Heart right ventricle (tissue), 16 donors: ENCODE results near the gene ST3GAL2. TPM values are rescaled to one million over a fixed set of nuclear protein-coding genes. Genes with fewer than 3 reads are reported as not detected.

Experiments used
- ATAC-seq, 8 donors: fragments of 200-7000 bp; cut with Tn5 transposase; one replicate each; pipeline ENCODE4 v1.9.1; 2020; ENCODE audit warnings: mild to moderate bottlenecking in 8 of 8, moderate library complexity in 8 of 8, moderate number of reproducible peaks in 1 of 8
- DNase-seq, 2 donors: peaks; one replicate each; pipeline ENCODE4 v3.0.0-alpha.2; 2020
- H3K27ac ChIP-seq, 10 donors: fragments of 200-600 bp; sonication (generic) in 2 of 10; one replicate each; pipeline versions ENCODE4 v1.5.0 to v1.8.0; 2020 to 2022; ENCODE audit warnings: mild to moderate bottlenecking in 3 of 10
- H3K27me3 ChIP-seq, 7 donors: fragments of 200-600 bp; one replicate each; pipeline ENCODE4 v1.8.0; 2021 to 2022; ENCODE audit warnings: mild to moderate bottlenecking in 2 of 7
- H3K36me3 ChIP-seq, 9 donors: fragments of 200-600 bp; sonication (generic) in 1 of 9; one replicate each; pipeline versions ENCODE4 v1.5.0 to v1.8.0; 2020 to 2022; ENCODE audit warnings: mild to moderate bottlenecking in 2 of 9
- H3K4me1 ChIP-seq, 9 donors: fragments of 200-600 bp; sonication (generic) in 1 of 9; one replicate each; pipeline versions ENCODE4 v1.5.0 to v1.8.0; 2020 to 2022; ENCODE audit warnings: mild to moderate bottlenecking in 4 of 9
- H3K4me3 ChIP-seq, 10 donors: fragments of 200-600 bp; sonication (generic) in 2 of 10; one replicate each; pipeline versions ENCODE4 v1.5.0 to v1.8.0; 2020 to 2022; ENCODE audit warnings: mild to moderate bottlenecking in 7 of 10, moderate library complexity in 2 of 10
- H3K9me3 ChIP-seq, 11 donors: fragments of 200-600 bp in 10 of 11; sonication (generic) in 2 of 11; one replicate each; pipeline versions ENCODE4 v1.5.0 to v1.8.0; 2013 to 2022; ENCODE audit warnings: mild to moderate bottlenecking in 2 of 11, control low read depth in 1 of 11, moderate library complexity in 1 of 11
- CTCF ChIP-seq, 9 donors: fragments of 200-600 bp; sonication (generic) in 2 of 9; IDR thresholded peaks; one replicate each; pipeline versions ENCODE4 v1.5.0 to v1.8.0; 2021 to 2022; ENCODE audit warnings: antibody characterized with exemption in 9 of 9, mild to moderate bottlenecking in 5 of 9, moderate library complexity in 1 of 9
- WGBS, 2 donors: extraction: QIAGEN DNeasy Blood & Tissue Kit; methylation state at CpG; one replicate each; pipeline ENCODE4 v1.1.7; 2013; ENCODE audit warnings: inconsistent platforms in 1 of 2; 5-methylcytosine and 5-hydroxymethylcytosine counted together
- intact Hi-C, 10 donors: fragments of 100-400 bp; cut with DNase I; formaldehyde crosslinking; loops; one replicate each; pipeline versions ENCODE4 v1.11.1 to v1.14.2; 2022
- polyA plus RNA-seq, 2 donors: library from polyadenylated mRNA; stranded (reverse); fragments of 200-250 nt; gene quantifications; one replicate each; pipeline ENCODE4 v1.2.3, GENCODE V29; 2013
- total RNA-seq, 10 donors: library from RNA; stranded (reverse); fragmentation: NEBNext Ultra II Directional in 3 of 10; extraction: Animal tissue kit (Norgen Biotek cat#: 25700) in 3 of 10; gene quantifications; one replicate each; pipeline versions ENCODE4 v1.2.1 to v1.2.4, GENCODE V29; 2021 to 2023
- donor health status: Arrhythmogenic right ventricular cardiomyopathy.
- donor health status: ischemic (EF 13 %, LVEDD 7.1; RV severe dilation, severe dysfunction).
- donor health status: healthy with polysubstance abuse.
- donor health status: DM: no; HTN: yes; CAD: no.
- donor health status: DM: no; HTN: no; CAD: no.
- donor health status: ischemic (EF 25% LVEDD 6.9; RV normal size, moderate dysfunction).
- donor health status: ischemic (EF 25% LVEDD 5.7; RV mildly dilated, moderate dysfunction).
- donor health status: healthy.
- donor health status: DM: yes; HTN: yes; CAD: no.
- donor health status: Ischemic cardiomyopathy.
- donor health status: ischemic (EF 35%, LVEDD 5.7; RV mildly dilated, moderate dysfunction).
- donor health status: nonischemic (EF 11% LVEDD 7.7; RV severe dilation, severe dysfunction).
- donor health status: DM: yes; HTN: yes; CAD: no.
- donor health status: PGD.
- donor health status: ischemic (EF 29% LVEDD 5.4; RV normal size, mild dysfunction).
- donor health status: nonischemic (EF 23%, LVEDD 6.1; RV moderate dilation, normal function).

ST3GAL2 gene
- total and polyA plus RNA-seq, 12 donors: 8.0 to 37.1 (median 19.0) TPM

- intact Hi-C loops: loop anchor here in 3 of 10 donors (5.0 kb wide), 2 partner anchors 40 to 50 kb away; no protein-coding TSS in a partner anchor
- TF ChIP-seq CTCF (IDR thresholded peaks at IDR 0.05): no peak
Observed at GRCh38 chr16:70432356-70432722, 6.6 kb downstream of the ST3GAL2 start.

GRCh38 chr16:70430667-70431536, 8.0 kb downstream of the ST3GAL2 start:
- H3K36me3 ChIP-seq: peaks cover 0 to 13% (median 0%) of the 10 kb centered on the region in 9 donors
- ATAC-seq (no peak), DNase-seq (peak in 1 of 2 donors; percentile 34)
- intact Hi-C loops: loop anchor here in 3 of 10 donors (5.0 kb wide), 2 partner anchors 39 to 49 kb away; no protein-coding TSS in a partner anchor
- TF ChIP-seq CTCF (IDR thresholded peaks at IDR 0.05): no peak
- H3K9me3 ChIP-seq: no peaks in the 10 kb centered on the region
- peak overlapping the region in 9 of 10 donors; percentile 60 to 97 (median 78) for H3K27ac ChIP-seq
- peaks cover 52 to 100% (median 87%) of the 10 kb centered on the region in 9 donors for H3K4me1 ChIP-seq
- WGBS, 2 donors: 57 to 65% methylated on average over 11 of the region's 11 CpGs
- H3K4me3 ChIP-seq: peak overlapping the region in 1 of 10 donors; percentile 24
- no peaks in the 10 kb centered on the region for H3K27me3 ChIP-seq

More at GRCh38 chr16:70432356-70432722, 6.6 kb downstream of the ST3GAL2 start:
- H3K36me3 ChIP-seq: peaks cover 0 to 13% (median 0%) of the 10 kb centered on the region in 9 donors
- no peak for ATAC-seq
- no peak overlapping the region for H3K4me3 ChIP-seq
- H3K9me3 ChIP-seq: no peaks in the 10 kb centered on the region
- no peak for DNase-seq
- WGBS, 2 donors: 30 to 38% methylated on average over 3 of the region's 3 CpGs
- H3K4me1 ChIP-seq: peaks cover 55 to 100% (median 96%) of the 10 kb centered on the region in 9 donors
- peak overlapping the region in 9 of 10 donors; percentile 28 to 97 (median 71) for H3K27ac ChIP-seq
- H3K27me3 ChIP-seq: no peaks in the 10 kb centered on the region

GRCh38 chr16:70429888-70430666, 8.8 kb downstream of the ST3GAL2 start:
- Histone ChIP-seq H3K4me3 (peak overlapping the region in 1 of 10 donors; percentile 24), H3K9me3 (no peaks in the 10 kb centered on the region), H3K27ac (peak overlapping the region in 9 of 10 donors; percentile 60 to 97 (median 78)), H3K4me1 (peaks cover 52 to 97% (median 85%) of the 10 kb centered on the region in 9 donors), H3K36me3 (peaks cover 0 to 13% (median 0%) of the 10 kb centered on the region in 9 donors), H3K27me3 (no peaks in the 10 kb centered on the region)
- DNase-seq (no peak), ATAC-seq (no peak)
- no peak for TF ChIP-seq CTCF (IDR thresholded peaks at IDR 0.05)
- intact Hi-C loops: loop anchor here in 5 of 10 donors (2.0 to 5.0 kb wide), 3 partner anchors 38 to 49 kb away; no protein-coding TSS in a partner anchor
- 72 to 73% methylated on average over 5 of the region's 5 CpGs for WGBS, 2 donors
